Endometrial microvascular endothelial cells (primary cell): ENCODE measurements around the gene TICAM1. TPM values are rescaled to one million over a fixed set of nuclear protein-coding genes. Genes with fewer than 3 reads are reported as not detected.
"Not testable (repeated sequence)": the region's sequence is repeated elsewhere in the genome, so short reads cannot be mapped to it uniquely, and the experiment has no call there.

ENCODE experiments used
- in situ Hi-C: cut with HindIII; loops from 2 replicates; pipeline ENCODE4 v1.10.0; 2017; ENCODE audit warnings: low sequenced_read_pairs, low pct_unique_long_range_greater_than_20kb; ENCODE audit errors: inconsistent ontology term
- total RNA-seq: library from RNA; depleted of rRNA; stranded (reverse); fragments of >200 nt; gene quantifications from one replicate; pipeline ENCODE4 v1.2.3, GENCODE V29; 2015; ENCODE audit errors: inconsistent ontology term

Gene TICAM1
- total RNA-seq, 1 donor from 2014 or later: 4.8 TPM

- in situ Hi-C loops: no loop called here
Measured at GRCh38 chr19:4847190-4847973, 15.9 kb upstream of the TICAM1 start.

GRCh38 chr19:4845975-4846374 lies 14.5 kb upstream of the TICAM1 start:
- in situ Hi-C loops: not testable (repeated sequence)

GRCh38 chr19:4844348-4845179 lies 13.1 kb upstream of the TICAM1 start:
- in situ Hi-C loops: no loop called here

DNA sequence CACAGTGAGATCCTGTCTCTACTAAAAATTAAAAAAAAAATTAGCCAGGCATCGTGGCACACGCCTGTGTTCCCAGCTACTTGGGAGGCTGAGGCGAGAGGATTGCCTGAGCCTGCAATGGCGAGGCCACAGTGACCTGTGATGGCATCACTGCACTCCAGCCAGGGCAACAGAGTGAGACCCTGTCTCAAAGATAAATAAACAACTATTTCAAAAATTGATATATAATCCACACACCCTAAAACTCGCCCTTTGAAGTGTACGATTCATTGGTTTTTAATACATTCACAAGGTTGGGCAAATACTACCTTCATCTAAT lies 12.1 kb upstream of the TICAM1 start:
- in situ Hi-C loops: no loop called here

GRCh38 chr19:4839192-4839591 lies 7.7 kb upstream of the TICAM1 start:
- in situ Hi-C loops: no loop called here

DNA sequence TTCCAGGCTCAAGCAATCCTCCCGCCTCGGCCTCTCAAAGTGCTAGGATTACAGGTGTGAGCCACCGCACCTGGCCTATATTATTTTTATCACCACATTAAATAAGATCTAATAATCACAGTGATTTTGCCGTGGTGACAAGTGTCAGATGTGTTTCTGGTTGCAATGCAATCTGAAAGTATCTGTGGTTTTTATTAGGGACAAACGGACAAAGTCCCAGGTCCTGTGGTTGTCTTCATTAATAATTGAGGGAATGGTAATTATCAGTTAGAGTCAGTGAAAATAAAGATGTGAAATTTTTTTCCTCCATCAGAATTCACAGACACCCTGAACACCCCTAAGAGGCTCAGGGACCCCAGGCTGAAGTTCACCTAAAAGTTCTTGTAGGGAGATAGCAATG lies 1.3 kb upstream of the TICAM1 start:
- in situ Hi-C loops: no loop called here

DNA sequence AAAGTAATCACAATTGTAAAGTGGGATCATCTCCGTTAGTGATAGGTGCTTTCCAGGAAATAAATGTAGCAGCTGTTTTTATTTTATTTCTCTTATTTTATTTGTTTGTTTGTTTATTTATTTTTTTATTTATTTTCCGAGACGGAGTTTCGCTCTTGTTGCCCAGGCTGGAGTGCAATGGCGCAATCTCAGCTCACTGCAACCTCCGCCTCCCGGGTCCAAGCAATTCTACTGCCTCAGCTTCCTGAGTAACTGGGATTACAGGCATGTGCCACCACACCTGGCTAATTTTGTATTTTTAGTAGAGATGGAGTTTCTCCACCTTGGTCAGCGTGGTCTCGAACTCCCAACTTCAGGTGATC lies 448 bp upstream of the TICAM1 start:
- in situ Hi-C loops: not testable (repeated sequence)

- in situ Hi-C loops: no loop called here
Measured at GRCh38 chr19:4830768-4831265, 695 bp downstream of the TICAM1 start.

GRCh38 chr19:4830332-4830731 lies 1.2 kb downstream of the TICAM1 start:
- in situ Hi-C loops: no loop called here

DNA sequence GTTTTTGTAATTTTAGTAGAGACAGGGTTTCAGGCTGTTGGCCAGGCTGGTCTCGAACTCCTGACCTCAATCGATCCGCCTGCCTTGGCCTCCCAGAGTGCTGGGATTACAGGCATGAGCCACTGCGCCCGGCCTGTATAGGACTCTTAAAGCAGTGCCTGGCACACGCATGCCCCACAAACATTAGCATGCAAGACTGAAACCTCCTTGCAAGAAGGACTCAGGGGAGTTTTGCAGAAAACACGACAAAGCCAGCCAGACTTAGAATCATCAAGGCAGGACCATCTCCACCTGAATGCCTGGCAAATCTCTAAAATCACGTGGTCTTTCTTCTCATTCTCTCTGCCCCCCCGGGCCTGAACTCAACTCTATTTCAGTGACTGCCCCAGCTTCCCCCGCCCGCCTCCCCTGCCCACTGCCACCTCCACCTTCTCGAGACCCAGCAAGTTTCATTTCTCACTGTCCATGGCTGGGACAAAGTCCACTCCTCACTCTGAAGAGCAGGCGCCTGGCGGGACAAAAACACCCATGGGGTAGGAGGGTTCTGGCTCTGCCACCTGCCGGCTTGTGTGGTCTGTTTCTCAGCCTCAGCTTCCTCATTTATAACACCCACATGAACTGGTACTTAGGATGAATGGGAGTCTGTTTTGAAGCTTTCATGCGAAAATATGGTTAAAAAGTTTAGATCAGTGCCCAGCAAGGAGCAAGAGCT lies 2.4 kb downstream of the TICAM1 start:
- in situ Hi-C loops: no loop called here

DNA sequence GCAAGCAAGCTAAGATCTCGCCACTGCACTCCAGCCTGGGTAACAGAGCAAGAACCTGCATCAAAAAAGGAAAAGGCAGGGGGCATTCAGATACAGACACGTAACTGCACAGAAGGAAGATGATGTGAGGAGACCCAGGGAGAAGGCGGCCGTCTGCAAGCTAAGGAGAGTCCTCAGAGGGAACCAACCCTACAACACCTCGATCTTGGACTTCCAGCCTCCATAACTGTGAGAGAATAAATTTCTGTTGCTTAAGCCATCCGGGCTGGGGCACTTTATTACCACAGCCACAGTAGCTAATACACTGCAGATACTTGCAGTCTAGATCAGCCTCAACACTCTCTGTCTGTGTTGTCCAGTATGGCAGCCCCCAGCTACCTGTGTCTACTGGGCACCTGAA lies 7.9 kb downstream of the TICAM1 start:
- in situ Hi-C loops: no loop called here

GRCh38 chr19:4822354-4822753 lies 9.2 kb downstream of the TICAM1 start:
- in situ Hi-C loops: not testable (repeated sequence)

DNA sequence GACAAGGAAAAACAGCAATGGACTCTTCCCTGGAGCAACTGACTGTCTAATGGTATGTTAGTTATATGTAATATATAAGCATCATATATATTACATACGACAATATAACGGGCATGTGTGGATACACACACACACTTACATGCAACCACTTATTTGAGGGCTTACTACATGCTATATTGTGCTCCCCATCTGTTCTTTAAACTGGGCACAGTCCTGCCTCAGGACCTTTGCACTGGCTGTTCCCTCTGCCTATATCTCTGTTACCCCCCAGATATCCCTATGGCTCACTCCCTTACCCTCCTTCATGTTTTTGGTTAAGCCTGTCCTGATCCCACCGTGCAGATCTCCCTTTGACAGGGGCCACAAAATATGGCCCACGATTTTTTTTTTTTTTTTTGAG lies 10.2 kb downstream of the TICAM1 start:
- in situ Hi-C loops: no loop called here

DNA sequence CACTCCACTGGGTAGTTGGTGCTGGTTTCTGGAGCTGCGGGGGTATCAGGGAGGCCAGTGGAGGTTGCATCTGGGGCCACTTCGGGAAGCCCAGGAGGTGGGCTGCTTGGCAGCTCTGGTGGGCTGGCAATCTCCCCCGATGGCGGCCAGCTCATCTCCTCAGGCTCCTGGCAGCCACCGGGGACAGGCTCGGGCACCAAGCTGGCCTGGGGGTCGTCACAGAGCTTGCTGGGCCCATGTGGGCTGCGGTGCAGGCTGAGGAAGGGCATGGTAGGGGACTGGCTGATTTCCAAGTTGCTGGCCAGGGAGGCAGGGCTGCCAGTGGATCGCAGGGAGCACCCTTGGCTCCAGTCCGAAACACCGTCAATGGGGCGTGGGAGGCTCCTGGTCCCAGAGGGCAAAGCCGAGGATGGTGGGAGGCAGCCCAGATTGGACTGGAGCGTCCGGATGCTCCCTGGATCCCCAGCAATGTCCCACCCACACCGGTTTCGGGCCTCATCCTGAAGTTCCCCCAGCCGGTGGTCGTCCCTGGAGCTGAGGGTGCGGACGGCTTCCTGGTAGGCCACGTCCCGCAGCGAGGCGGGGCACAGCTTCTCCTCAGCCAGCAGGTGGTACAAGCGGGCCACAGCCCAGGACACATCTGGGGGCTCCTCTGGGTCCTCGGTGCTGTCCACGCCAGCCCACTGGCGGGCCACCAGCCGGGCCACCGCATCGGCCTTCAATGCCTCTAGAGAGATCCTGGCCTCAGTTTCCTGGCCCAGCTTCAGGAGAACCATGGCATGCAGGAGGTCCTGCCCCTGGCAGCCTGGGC lies 13.8 kb downstream of the TICAM1 start:
- in situ Hi-C loops: no loop called here

GRCh38 chr19:4816950-4817278 lies 14.6 kb downstream of the TICAM1 start:
- in situ Hi-C loops: no loop called here

GRCh38 chr19:4816202-4816949 lies 15.1 kb downstream of the TICAM1 start:
- in situ Hi-C loops: no loop called here

DNA sequence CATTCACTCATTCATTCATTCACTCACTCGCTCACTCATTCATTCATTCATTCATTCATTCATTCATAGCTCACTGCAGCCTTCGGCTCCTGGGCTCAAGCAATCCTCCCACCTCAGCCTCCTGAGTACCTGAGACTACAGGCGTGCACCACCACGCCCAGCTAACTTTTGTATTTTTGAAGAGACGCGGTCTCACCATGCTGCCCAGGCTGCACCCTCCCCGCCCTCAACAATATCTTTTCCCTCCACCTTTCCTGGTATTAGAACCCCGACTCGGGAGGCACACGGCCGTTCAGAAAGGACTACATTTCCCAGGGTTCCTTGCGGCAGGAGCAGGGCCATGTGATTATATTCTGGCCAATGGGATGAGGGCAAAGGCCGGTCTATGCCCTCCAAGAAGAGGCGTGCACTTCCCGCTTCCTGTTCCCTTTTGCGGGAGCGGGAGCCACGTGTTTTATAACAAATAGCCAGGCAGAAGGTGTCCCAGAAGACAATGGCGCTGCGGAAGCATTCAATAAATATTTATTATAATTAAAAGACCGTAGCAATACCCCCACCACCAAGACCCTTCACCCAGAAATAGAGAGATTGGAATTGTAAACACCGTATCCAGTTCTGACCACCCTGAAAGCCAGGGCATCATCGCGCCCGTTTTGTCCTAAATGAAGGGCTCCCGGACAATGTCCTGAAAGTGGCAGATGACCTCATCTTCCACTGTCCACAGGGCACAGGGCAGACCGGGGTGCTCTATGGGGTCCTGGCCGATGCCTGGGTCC lies 15.9 kb downstream of the TICAM1 start:
- in situ Hi-C loops: no loop called here
